HT-29 (cell line): ENCODE results near the gene CENPQ. TPM values are rescaled to one million over a fixed set of nuclear protein-coding genes. Genes with fewer than 3 reads are reported as not detected.

ENCODE experiments used
- DNase-seq: peaks from one replicate; pipeline ENCODE4 v3.0.0-alpha.2; 2015; ENCODE audit warnings: low spot score
- total RNA-seq: library from RNA; depleted of rRNA; stranded (reverse); fragments of >200 nt; shearing (Covaris generic); gene quantifications from 2 replicates; pipeline ENCODE4 v1.2.3, GENCODE V29; 2014; rRNA removed

The CENPQ gene
- total RNA-seq, 1 experiment from 2014 or later: 3.3 TPM

- peak; percentile 55 for DNase-seq
These were observed 78.1 kb downstream of the CENPQ start for GRCh38 chr6:49541210-49541724.

GRCh38 chr6:49541936-49542335 is 78.8 kb downstream of the CENPQ start:
- DNase-seq: no peak

Other genes starting within 250 kb of the CENPQ start
- gene MMUT, start 117 bp upstream of the CENPQ start, total RNA-seq: 3.8 and 4.4 TPM in 2 replicates
- gene GLYATL3, start 36.6 kb downstream of the CENPQ start, total RNA-seq: not detected in 2 replicates
- gene C6orf141, start 87.3 kb downstream of the CENPQ start, total RNA-seq: 36.8 and 45.8 TPM in 2 replicates
- gene RHAG, start 173.5 kb downstream of the CENPQ start, total RNA-seq: not detected in 2 replicates